Trophoblast cell (in vitro differentiated cells and primary cell): ENCODE measurements around the gene GAS2.

Experiments used
- DNase-seq, 2 donors: peaks; one replicate each; pipeline ENCODE4 v3.0.0-alpha.2; 2016
- H2AFZ ChIP-seq: 2 replicates; pipeline ENCODE4 v1.6.1; 2013; ENCODE audit warnings: low read length, moderate library complexity, mild to moderate bottlenecking; ENCODE audit not compliant: insufficient read depth, poor library complexity
- H2AK5ac ChIP-seq: 2 replicates; pipeline ENCODE4 v1.6.1; 2013; ENCODE audit warnings: mild to moderate bottlenecking, low read length
- H2BK120ac ChIP-seq: 2 replicates; pipeline ENCODE4 v1.6.1; 2013; ENCODE audit warnings: low read length, mild to moderate bottlenecking, moderate library complexity; ENCODE audit not compliant: insufficient read depth, poor library complexity
- H2BK12ac ChIP-seq: 2 replicates; pipeline ENCODE4 v1.6.1; 2013; ENCODE audit warnings: mild to moderate bottlenecking, low read length, moderate library complexity
- H2BK5ac ChIP-seq: 2 replicates; pipeline ENCODE4 v1.6.1; 2013; ENCODE audit warnings: low read length, low read depth, moderate library complexity, mild to moderate bottlenecking; ENCODE audit not compliant: poor library complexity
- H3K14ac ChIP-seq: 2 replicates; pipeline ENCODE4 v1.6.1; 2013; ENCODE audit warnings: mild to moderate bottlenecking, low read length
- H3K18ac ChIP-seq: 2 replicates; pipeline ENCODE4 v1.6.1; 2013; ENCODE audit warnings: mild to moderate bottlenecking, low read length
- H3K23ac ChIP-seq: 2 replicates; pipeline ENCODE4 v1.6.1; 2013; ENCODE audit warnings: low read length
- H3K27ac ChIP-seq: 2 replicates; pipeline ENCODE4 v1.5.1; 2013; ENCODE audit warnings: low read depth, mild to moderate bottlenecking, inconsistent platforms, low read length, moderate library complexity
- H3K27me3 ChIP-seq: 2 replicates; pipeline ENCODE4 v1.6.1; 2013; ENCODE audit warnings: inconsistent platforms, mild to moderate bottlenecking, low read length, moderate library complexity; ENCODE audit not compliant: insufficient read depth
- H3K36me3 ChIP-seq, 2 experiments: 1 replicate in 1 of 2; 2 replicates in 1 of 2; pipeline ENCODE4 v1.6.1; 2013; ENCODE audit warnings: low read length in 2 of 2, mild to moderate bottlenecking in 2 of 2, moderate library complexity in 1 of 2; ENCODE audit not compliant: insufficient read depth in 2 of 2, control insufficient read depth in 1 of 2
- H3K4ac ChIP-seq: 2 replicates; pipeline ENCODE4 v1.6.1; 2013; ENCODE audit warnings: low read depth, mild to moderate bottlenecking, low read length, moderate library complexity
- H3K4me1 ChIP-seq, 2 experiments: 1 replicate in 1 of 2; 2 replicates in 1 of 2; pipeline ENCODE4 v1.6.1; 2013; ENCODE audit warnings: low read length in 2 of 2, mild to moderate bottlenecking in 2 of 2, moderate library complexity in 1 of 2; ENCODE audit not compliant: insufficient read depth in 2 of 2, control insufficient read depth in 1 of 2
- H3K4me2 ChIP-seq: 2 replicates; pipeline ENCODE4 v1.6.1; 2013; ENCODE audit warnings: inconsistent platforms, mild to moderate bottlenecking, low read length, moderate library complexity
- H3K4me3 ChIP-seq: 2 replicates; pipeline ENCODE4 v1.5.1; 2013; ENCODE audit warnings: mild to moderate bottlenecking, low read depth, low read length, inconsistent platforms
- H3K79me1 ChIP-seq: one replicate; pipeline ENCODE4 v1.6.1; 2013; ENCODE audit warnings: low read length
- H3K79me2 ChIP-seq: 2 replicates; pipeline ENCODE4 v1.6.1; 2013; ENCODE audit warnings: low read length, mild to moderate bottlenecking; ENCODE audit not compliant: control insufficient read depth, insufficient read depth, poor library complexity
- H3K9ac ChIP-seq: 2 replicates; pipeline ENCODE4 v1.6.1; 2013; ENCODE audit warnings: mild to moderate bottlenecking, low read length
- H3K9me3 ChIP-seq: 2 replicates; pipeline ENCODE4 v1.6.1; 2013; ENCODE audit warnings: low read depth, mild to moderate bottlenecking, control low read depth, inconsistent platforms, low read length; ENCODE audit not compliant: insufficient read depth
- H4K12ac ChIP-seq: 2 replicates; pipeline ENCODE4 v1.6.1; 2013; ENCODE audit warnings: low read depth, mild to moderate bottlenecking, low read length, moderate library complexity
- H4K8ac ChIP-seq: 2 replicates; pipeline ENCODE4 v1.6.1; 2013; ENCODE audit warnings: low read depth, mild to moderate bottlenecking, low read length, moderate library complexity
- H4K91ac ChIP-seq: one replicate; pipeline ENCODE4 v1.6.1; 2013; ENCODE audit warnings: low read depth, mild to moderate bottlenecking, low read length, moderate library complexity
- WGBS: extraction: QIAGEN DNeasy Blood & Tissue Kit; methylation state at CpG from one replicate; pipeline ENCODE4 v1.1.7; 2013; ENCODE audit warnings: missing lambda C conversion rate; ENCODE audit not compliant: insufficient read length, insufficient coverage; ENCODE audit errors: extremely low coverage; 5-methylcytosine and 5-hydroxymethylcytosine counted together

Gene GAS2

DNA sequence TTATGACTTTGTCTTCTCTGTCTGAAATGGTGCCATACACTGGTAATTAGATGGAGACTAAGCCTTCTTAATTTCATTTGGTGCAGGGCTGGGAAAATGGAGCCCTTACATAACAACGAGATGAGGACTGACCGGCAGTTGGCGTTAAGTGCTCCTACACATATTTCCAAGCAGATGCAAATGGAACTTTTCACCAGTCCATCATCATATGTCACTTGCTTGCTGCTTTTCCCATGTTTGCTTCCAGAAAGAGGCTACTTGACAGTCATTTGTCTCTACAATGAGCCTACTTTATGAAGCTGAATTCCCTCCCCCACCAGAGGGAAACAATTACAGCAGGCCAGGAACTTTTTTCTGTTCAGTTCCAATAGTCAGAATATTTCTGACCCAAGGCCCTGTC is 130.6 kb downstream of the GAS2 start:
- Histone ChIP-seq H3K18ac (no peak overlapping the region), H3K4me3 (no peak overlapping the region), H3K14ac (no peak overlapping the region), H4K8ac (no peak overlapping the region), H4K12ac (no peak overlapping the region), H3K27me3 (no peaks in the 10 kb centered on the region), H3K9me3 (no peaks in the 10 kb centered on the region), H3K27ac (no peak overlapping the region), H2BK120ac (no peak overlapping the region), H4K91ac (no peak overlapping the region), H2AFZ (no peak overlapping the region), H3K4ac (no peak overlapping the region), H3K79me1 (no peaks in the 10 kb centered on the region), H2BK5ac (no peak overlapping the region), H3K4me2 (no peak overlapping the region), H3K4me1 (no peaks in the 10 kb centered on the region), H2AK5ac (no peak overlapping the region), H2BK12ac (no peak overlapping the region), H3K23ac (no peak overlapping the region), H3K36me3 (no peaks in the 10 kb centered on the region), H3K79me2 (no peaks in the 10 kb centered on the region), H3K9ac (no peak overlapping the region)
- DNase-seq: no peak
- no CpG with 5 or more reads among the region's 3 CpGs for WGBS

DNA sequence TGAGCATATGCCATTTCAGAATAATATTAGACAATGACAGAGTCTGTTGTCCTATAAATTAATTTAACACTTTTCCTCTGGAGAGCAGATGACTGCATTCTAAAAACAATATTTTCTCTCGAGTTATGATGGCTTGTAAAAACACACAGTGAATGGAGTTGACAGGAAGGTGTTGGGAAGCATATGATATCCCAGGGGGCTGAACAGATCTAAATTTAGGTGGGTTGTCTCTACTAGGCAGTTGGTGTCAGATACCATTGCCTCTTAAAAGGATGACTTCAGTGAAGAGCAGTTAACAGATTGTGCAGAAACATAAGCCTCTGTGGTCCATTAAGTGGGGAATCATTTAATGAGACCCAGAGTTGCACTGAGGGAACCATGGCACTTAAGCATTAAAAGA is 132.5 kb downstream of the GAS2 start:
- Histone ChIP-seq H3K14ac (no peak overlapping the region), H3K79me2 (no peaks in the 10 kb centered on the region), H2BK5ac (no peak overlapping the region), H3K4ac (no peak overlapping the region), H4K8ac (no peak overlapping the region), H3K18ac (no peak overlapping the region), H2AFZ (no peak overlapping the region), H3K4me3 (no peak overlapping the region), H3K4me2 (no peak overlapping the region), H3K9me3 (no peaks in the 10 kb centered on the region), H3K79me1 (no peaks in the 10 kb centered on the region), H4K12ac (no peak overlapping the region), H3K4me1 (no peaks in the 10 kb centered on the region), H3K23ac (no peak overlapping the region), H2AK5ac (no peak overlapping the region), H2BK12ac (no peak overlapping the region), H4K91ac (no peak overlapping the region), H3K9ac (no peak overlapping the region), H2BK120ac (no peak overlapping the region), H3K27ac (no peak overlapping the region), H3K36me3 (no peaks in the 10 kb centered on the region), H3K27me3 (no peaks in the 10 kb centered on the region)
- DNase-seq: no peak
- no CpG with 5 or more reads among the region's 1 CpG for WGBS

DNA sequence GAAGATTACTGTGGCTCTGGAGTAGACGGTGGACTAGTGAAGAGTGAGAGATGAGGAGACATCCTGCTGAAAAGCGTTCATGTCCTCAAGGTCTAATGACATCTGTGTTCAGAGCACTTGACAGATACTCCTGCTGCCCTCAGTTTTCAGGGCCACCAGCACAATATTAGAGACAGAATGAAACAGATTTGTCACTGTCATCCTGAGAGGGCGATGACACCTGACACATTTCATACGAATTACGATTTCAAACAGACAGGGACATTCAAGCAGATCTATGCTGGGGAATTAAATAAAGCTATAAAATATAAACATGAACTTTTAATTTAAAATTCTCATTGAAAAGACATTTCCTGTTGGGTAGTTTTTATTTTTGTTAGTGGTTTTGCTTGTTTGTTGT is 134.1 kb downstream of the GAS2 start:
- no CpG with 5 or more reads among the region's 5 CpGs for WGBS
- Histone ChIP-seq H4K91ac (no peak overlapping the region), H3K9me3 (no peaks in the 10 kb centered on the region), H3K4me2 (no peak overlapping the region), H2BK12ac (no peak overlapping the region), H3K4ac (no peak overlapping the region), H3K4me3 (no peak overlapping the region), H3K79me1 (no peaks in the 10 kb centered on the region), H3K4me1 (no peaks in the 10 kb centered on the region), H4K12ac (no peak overlapping the region), H3K27ac (no peak overlapping the region), H3K27me3 (no peaks in the 10 kb centered on the region), H2BK120ac (no peak overlapping the region), H4K8ac (no peak overlapping the region), H3K14ac (no peak overlapping the region), H3K23ac (no peak overlapping the region), H3K9ac (no peak overlapping the region), H3K79me2 (no peaks in the 10 kb centered on the region), H2AFZ (no peak overlapping the region), H3K36me3 (no peaks in the 10 kb centered on the region), H2BK5ac (no peak overlapping the region), H3K18ac (no peak overlapping the region), H2AK5ac (no peak overlapping the region)
- DNase-seq: no peak

DNA sequence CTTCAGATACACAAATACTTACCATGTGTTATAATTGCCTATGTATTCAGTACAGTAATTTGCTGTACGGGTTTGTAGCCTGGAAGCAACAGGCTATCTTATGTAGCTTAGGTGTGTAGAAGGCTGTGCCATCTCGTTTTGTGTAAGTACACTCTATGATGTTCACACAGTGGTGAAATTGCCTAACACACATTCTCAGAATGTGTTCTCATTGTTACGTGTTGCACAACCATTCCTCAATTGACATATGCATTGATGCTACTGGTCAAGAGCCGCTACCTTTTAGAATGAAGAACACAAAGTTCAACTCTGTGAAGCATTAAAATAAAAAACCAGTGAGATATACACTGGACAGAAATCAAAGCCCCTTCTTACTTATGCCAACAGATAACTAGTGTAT is 136.4 kb downstream of the GAS2 start:
- no peak overlapping the region for H3K18ac ChIP-seq
- H3K79me2 ChIP-seq: no peaks in the 10 kb centered on the region
- no peak overlapping the region for H4K12ac ChIP-seq
- H3K4me3 ChIP-seq: no peak overlapping the region
- H3K4me2 ChIP-seq: no peak overlapping the region
- H3K9ac ChIP-seq: no peak overlapping the region
- H3K36me3 ChIP-seq: no peaks in the 10 kb centered on the region
- H3K4ac ChIP-seq: no peak overlapping the region
- H3K27ac ChIP-seq: no peak overlapping the region
- H2BK120ac ChIP-seq: no peak overlapping the region
- no peak overlapping the region for H2AFZ ChIP-seq
- H2AK5ac ChIP-seq: no peak overlapping the region
- no peaks in the 10 kb centered on the region for H3K9me3 ChIP-seq
- WGBS: no CpG with 5 or more reads among the region's 4 CpGs
- H4K91ac ChIP-seq: no peak overlapping the region
- H4K8ac ChIP-seq: no peak overlapping the region
- H3K27me3 ChIP-seq: no peaks in the 10 kb centered on the region
- H3K14ac ChIP-seq: no peak overlapping the region
- peak in 1 of 2 donors; percentile 31 for DNase-seq
- H3K79me1 ChIP-seq: no peaks in the 10 kb centered on the region
- H3K23ac ChIP-seq: no peak overlapping the region
- H2BK5ac ChIP-seq: no peak overlapping the region
- H3K4me1 ChIP-seq: no peaks in the 10 kb centered on the region
- H2BK12ac ChIP-seq: no peak overlapping the region
